GM18861 (cell line): ENCODE measurements around the gene SLC22A25.
"Not testable (repeated sequence)": the region's sequence is repeated elsewhere in the genome, so short reads cannot be mapped to it uniquely, and the experiment has no call there.

Experiments used
- ATAC-seq: cut with Tn5 transposase; IDR thresholded peaks from one replicate; pipeline ENCODE4 v1.9.1; 2021; ENCODE audit not compliant: unreplicated experiment

The SLC22A25 gene

DNA sequence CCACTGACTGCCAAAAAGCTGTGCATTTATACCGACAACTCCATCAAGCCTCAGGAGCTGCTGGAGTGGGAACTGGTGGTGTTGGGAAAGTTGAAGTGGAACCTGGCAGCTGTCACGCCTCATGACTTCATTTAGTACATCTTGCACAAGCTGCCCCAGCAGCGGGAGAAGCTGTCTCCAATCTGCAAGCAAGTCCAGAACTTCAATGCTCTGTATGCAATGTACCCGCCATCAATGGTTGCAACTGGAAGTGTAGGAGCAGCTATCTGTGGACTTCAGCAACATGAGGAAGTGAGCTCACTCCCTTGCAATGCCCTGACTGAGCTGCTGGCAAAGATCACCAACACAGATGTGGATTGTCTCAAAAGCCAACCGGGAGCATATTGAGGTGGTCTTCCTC, at the start of gene SLC22A25:
Gene SLC22A25, minus strand, starts transcription at position 67 of the 400 bp plus-strand sequence. CDS start 13,947 bp downstream, outside the sequence.
- ATAC-seq: no peak

DNA sequence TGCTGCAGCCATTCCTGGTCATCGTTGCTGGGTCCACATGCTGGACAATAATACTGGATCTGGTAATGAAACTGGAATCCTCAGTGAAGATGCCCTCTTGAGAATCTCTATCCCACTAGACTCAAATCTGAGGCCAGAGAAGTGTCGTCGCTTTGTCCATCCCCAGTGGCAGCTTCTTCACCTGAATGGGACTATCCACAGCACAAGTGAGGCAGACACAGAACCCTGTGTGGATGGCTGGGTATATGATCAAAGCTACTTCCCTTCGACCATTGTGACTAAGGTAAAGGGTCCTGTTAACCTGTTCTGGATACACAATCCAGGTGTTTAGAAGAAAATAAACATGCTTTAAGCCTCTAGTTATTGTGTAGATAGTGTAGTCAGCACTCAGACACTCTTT, 46.9 kb upstream of the SLC22A25 start:
- ATAC-seq: no peak

DNA sequence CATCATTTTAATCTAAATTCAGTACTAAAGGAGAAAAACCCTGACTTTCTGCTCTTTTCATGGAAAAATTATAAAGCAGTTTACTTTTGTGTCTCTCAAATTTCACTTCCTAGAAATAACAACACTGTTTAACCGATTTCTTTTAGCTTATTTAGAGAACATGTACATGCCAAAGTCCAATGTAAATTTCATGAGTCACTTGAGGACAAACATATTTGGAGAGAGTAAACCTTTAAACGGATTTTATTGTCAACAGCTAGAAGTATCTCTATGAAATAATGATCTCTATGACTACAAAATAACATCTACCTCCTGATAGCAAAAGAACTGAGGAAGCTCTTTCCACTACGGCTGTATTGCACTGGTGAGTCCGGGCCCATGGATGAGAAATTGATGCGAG, 46.3 kb upstream of the SLC22A25 start:
- no peak for ATAC-seq

DNA sequence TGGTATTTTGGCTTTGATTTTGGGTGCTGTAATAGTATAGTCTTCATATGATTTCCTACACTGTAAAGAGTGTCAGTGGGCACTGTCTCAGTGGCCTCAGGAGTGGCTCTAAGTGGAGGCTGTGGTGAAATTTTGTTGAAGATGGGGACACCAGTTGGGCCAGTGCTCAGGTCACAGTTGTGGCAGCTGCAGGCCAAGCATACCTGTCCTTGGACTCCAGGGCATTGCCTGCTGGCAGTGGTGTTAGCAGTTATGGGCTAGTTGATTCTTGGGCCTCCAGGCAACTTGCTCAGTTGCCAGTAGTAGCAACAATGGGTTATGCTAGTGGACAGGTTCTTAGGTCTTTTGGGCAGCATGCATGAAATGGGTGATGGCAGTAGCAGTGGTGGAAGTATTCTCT, 39.2 kb upstream of the SLC22A25 start:
- no peak for ATAC-seq

DNA sequence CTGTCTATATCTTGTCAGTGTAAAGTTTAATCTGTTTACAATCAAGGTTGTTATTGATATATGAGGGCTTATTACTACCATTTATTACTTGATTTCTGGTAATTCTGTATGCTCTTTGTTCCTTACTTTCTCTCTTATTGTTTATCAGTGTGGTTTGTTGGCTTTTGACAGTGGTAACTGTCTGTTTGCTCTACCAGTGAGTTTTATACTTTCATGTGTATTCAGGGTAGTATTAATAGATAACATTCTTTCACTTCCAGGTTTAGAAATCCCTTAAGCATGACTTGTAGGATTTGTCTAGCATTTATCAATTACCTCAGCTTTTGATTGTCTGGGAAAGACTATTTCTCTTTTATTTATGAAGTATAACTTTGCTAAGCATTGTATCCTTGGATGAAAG, 37.5 kb upstream of the SLC22A25 start:
- ATAC-seq: no peak

DNA sequence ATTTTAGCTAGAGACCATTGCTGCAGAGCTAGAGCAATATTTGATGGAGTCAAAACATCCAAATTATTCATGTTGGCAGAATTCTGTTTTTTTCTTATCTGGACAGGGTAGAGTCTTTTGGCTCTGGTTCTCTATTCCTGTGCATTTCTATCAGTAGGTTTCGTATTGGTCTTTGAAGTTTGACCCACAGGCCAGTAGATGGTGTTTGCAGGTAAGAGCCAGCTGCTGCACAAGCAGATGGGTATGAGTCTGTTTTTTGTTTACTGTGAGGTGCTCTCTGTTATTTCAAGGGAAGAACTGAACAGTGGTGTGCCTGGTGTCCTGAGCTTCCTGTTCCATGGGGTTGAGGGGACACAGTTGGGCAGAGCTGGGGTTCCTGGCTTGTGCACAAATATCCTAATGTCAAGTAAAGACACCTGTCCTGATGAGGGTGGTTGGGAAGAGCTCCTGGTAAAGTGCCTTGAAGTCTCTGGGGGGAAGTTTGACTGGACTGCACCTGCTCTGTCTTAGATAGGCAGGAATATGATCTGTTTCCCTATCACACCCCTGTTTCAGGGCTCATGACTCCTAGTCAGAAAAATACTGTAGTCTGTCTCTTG, 34.0 kb upstream of the SLC22A25 start:
- no peak for ATAC-seq

DNA sequence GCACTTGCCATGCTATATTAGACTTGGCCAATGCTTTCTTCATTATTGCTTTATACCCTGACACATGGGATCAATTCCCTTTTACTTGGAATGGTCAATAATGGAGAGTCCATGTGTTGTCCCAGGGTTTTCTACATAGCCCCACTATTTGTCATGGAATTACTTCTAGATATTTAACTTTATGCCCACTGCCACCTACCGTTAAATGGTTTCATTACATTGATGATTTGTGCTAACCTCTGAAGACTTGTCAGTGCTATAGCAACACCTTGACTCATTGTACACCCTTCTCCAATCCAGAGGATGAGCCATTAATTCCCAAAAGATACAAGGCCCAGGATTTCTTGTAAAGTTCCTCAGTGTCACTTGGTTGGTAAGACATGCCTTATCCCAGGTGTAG, 31.4 kb upstream of the SLC22A25 start:
- ATAC-seq: no peak

DNA sequence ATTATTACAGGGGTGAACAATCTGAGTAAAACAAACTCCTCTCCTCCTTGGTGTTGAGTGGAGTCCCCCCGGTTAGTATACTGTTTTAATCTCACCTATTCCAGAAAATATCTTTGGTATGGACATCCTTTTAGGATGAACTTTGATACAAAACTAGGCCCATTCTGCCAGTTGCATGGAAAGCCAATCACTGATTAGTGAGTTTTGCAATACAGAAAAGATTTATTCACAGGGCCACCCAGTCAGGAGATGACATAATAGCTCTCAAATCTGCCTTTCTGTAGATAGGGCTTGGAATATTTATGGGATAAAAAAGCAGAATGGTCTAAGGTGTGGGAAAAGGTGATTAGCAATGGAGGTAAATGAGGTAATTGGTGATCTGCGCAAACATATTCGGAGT, 30.3 kb upstream of the SLC22A25 start:
- ATAC-seq: no peak

DNA sequence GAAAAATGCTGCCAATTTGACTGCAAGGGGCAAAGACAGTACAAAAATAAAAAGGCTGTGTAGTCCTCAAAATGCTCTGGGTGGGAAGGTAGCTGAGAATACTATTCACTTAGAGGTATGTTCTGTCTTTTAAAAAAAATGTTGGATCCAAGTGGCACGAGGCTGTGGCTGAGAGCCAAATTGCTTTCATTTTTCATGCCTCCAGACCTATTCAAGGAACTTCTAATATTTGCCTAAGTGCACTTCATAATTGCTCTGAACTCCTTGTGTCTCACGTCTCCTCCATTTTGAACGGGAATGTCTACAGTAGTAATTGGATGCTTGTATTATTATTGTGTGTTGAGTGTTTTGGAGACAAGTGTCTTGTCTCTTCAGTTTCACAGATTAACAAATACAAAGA, 19.1 kb upstream of the SLC22A25 start:
- ATAC-seq: no peak

DNA sequence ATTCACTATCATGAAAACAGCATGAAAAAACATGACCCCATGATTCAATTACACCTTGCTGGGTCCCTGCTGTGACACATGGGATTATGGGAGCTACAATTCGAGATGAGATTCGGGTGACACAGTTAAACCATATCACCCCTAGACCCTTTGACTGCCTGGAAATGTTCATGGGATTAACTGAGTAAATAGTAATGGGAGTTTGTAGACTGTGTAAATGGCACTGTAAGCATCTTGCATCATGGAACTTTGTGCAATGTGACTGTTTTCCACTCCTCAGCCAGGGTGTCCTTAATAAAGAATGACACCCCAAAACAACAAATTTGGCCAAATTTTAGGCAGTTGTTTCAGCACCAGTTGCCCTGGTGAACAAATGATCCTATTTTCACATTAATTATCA, 7.9 kb upstream of the SLC22A25 start:
- no peak for ATAC-seq

DNA sequence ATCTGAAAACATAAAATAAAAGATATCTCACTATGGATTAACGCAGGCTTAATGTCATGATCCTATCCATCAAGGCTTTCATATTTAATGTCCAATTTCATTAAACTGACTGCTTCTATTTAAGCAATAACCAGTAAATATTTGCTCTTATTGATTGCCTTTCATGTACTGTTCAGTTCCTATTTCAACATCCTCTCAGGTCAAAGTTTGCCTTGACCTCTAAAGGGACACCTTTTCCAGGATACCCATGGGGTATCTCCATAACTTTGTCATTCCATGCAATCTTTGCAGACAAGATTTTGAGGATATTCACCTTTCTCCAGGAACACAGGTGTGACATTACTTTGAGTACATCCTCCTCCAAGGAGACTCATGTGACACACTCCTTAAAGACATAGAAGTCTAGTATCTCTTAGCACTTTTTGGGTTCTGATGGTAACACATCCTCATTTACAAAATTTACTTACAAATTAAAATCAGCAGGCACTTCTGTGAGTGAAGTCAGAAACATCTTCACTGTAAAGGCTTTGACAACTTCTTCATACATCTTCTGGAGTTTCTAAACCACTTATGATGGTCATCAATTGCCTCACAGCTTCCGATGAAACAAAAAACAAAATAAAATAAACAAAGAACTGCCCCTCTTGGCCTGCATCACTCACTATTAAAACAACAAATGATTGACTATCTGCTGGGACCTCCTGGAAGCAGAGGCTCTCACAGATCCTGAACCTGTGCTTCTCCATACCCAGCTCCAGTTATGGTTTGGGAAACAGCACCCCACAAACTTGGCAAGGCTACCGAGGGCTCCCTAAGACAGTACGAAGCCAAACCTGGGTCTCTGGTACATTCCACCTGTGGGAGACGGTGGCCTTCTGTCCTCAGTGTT, 7.0 kb upstream of the SLC22A25 start:
- ATAC-seq: no peak

DNA sequence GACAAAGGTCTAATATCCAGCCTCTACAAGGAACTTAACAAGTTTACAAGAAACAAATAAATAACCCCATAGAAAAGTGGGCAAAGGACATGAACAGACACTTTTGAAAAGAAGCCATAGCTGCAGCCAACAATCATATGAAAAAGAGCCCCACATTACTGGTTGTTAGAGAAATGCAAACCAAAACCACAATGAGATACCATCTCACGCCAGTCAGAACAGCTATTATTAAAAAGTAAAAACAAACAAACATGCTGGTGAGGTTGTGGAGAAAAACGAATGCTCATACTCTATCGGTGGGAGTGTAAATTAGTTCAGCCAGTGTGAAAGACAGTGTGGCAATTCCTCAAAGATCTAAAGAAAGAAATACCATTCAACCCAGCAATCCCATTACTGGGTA, 5.6 kb upstream of the SLC22A25 start:
- ATAC-seq: no peak

DNA sequence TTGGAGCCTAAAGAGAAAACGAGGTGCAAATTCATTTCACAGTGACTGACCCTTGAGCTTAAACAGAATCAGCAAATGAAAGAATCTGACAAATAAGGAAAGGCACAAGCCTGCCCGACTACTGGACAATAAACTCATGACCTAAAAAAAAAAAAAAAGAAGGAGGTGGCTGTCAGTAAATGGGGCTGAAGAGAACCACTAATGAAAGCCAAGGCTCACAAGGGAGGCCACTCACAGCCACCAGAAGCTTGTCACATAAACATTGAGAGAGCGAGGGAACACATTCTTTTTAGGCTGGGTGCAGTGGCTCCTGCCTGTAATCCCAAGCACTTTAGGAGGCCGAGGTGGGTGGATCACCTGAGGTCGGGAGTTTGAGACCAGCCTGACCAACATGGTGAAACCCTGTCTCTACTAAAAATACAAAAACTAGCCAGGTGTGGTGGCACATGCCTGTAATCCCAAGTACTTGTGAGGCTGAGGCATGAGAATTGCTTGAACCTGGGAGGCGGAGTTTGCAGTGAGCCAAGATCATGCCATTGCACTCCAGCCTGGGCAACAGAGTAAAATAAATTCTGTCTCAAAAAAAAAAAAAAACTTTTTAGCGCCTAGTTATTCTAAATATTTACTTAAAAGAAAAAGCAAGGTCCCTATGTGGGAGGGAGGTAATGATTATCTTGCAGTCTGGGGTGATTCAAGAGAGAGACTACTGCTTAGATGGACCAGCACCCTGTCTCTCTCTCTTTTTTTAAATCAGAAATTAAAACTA, 4.0 kb upstream of the SLC22A25 start:
- ATAC-seq: not testable (repeated sequence)

DNA sequence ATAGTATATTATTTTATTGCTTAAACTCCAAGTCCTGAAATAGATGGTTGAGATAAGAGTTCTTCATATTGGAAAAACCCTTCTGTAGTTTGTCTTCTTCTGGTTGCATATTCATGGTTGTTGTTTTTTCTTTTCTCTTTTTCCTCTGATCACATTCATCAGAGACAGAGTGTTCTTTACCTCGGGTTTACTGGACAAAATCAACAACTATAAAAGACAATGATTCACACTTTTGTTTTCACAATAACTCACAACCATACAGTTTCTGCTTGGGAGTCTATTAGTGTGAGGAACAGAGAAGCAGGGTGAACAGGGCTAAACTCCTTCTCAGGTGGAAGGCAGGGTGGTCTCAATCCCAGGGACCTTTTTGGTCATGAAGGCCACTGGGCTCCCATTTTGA, 2.6 kb upstream of the SLC22A25 start:
- ATAC-seq: no peak

DNA sequence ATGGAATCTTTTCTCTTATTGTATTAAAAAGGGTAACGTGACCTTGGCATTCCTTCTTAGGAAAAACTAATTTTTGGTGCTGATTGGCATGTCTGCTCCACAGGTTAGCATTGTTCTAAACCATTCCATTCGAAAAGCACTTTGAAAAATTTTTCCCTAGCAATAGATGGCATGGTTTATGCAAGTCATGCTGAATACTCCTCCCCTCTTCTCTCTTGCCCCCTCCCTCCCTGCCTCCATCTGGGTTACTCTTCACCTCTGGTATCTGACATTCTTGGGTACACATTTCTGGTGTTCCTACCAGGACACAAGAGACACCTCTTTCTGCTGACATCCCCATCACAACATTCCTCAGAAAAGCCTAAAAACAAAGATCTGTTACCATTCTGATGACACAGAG, 1.5 kb upstream of the SLC22A25 start:
- ATAC-seq: no peak

DNA sequence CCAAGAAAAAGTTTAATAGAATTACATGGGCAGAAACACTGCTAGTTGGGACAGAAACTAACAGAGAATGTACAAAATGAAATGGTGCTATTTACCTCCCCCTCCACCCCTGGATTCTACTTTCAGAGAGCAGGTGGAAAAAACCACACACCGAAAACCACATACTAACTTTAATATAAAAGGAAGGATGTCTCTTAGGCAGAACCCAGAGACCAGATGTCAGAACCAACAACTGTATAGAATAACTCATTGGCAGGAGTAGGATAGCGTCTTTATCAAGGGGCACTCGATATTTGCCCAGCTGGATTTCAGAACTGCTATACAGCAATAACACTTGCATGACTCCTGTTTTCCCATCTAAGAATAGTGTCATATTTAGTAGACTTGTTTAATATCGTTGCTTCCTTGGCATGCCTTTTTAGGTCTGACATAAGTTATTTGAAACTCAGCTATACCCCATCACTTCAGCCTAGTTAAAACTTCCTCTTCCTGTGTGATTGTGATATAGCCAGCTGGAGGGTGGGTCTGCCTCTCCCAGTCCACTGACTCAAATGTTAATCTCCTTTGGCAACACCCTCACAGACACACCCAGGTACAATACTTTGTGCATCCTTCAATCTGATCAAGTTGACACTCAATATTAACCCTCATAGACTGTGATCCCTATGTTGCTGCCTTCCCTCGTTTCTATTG, 1.2 kb downstream of the SLC22A25 start:
- no peak for ATAC-seq

DNA sequence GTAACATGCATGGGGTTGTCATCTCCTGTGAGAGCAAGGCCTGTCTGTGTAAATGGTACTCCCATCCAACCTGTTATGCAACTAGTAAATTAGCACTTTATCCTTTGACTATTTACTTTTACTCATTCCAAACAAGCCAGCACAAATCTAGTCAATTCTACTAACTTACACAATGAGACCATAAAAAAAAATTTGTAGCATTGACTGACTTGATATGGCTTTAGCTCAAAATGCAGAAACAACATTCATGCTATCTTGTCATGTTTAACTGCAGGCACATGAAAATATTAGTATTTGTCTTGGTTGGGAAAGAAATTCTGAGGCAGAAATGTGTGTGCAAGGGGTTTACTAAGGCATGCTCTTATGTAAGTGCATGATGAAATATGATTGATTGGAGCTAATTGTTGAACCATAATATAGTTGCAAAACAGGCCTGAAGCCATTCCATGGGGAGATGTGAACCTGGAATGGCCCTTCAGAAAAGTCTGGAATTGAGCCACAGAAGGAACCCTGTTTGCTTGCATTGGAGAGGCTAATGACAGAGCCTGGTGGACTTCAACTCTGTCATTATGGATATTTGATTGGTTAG, 2.5 kb downstream of the SLC22A25 start:
- ATAC-seq: no peak

DNA sequence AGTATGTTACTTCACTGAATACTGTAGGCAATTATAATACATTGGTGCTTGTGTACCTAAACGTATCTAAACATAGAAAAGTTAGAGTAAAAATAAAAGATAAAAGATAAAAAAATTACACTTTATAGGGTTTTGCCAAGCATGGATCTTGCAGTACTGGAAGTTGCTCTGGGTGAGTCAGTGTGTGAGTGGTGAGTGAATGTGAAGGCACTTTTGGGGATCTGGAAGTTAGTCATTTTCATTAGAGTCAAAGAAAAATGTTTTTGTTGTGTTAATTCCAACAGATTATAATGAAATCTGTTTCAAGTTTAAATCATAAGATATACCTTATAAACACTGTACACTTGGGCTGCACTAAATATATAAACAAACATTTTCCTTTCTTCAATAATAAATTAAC, 3.3 kb downstream of the SLC22A25 start:
- ATAC-seq: no peak

DNA sequence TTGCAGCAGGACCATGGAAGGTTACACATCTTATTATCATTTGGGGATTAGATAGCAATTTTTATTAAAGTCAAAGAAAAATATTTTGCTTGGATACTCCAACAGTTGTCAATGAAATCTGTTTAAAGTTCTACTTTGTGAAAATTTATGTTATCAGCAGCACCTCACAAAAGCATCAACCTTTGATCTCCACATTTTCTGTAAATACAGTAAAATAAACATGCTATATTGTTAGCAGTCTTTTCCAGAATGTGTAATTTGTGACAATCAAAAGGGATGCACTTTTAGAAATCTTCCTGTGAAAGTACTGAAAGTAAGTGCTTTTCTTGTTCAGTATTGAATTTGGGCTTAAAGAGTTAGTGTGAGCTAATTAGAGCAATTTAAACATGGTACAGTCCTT, 4.1 kb downstream of the SLC22A25 start:
- no peak for ATAC-seq

DNA sequence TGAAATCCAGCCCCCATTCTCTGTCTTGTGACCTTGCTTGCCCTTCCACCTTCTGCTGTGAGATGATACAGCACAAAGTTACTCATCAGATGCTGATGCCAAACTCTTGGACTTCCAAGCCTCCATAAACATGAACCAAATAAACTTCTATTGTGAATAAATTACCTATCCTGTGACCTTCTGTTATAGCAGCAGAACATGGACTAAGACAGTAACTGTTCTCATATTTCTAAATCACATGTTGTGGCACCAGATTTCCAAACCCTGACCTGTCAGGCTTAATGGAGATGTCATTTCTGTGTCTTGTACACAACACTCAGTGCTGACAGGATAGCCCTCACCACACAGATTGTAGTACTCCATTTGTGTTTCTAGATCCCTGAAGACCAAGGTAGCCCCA, 6.0 kb downstream of the SLC22A25 start:
- no peak for ATAC-seq
